NCI-H2171 treated with DMSO at 0.1 percent for 48 hours (cell line): ENCODE data around the gene TBX19.

Experiments
- DNase-seq: peaks from one replicate; lab custom pipeline; 2025; lab: John Stamatoyannopoulos, UW

Gene TBX19

DNA sequence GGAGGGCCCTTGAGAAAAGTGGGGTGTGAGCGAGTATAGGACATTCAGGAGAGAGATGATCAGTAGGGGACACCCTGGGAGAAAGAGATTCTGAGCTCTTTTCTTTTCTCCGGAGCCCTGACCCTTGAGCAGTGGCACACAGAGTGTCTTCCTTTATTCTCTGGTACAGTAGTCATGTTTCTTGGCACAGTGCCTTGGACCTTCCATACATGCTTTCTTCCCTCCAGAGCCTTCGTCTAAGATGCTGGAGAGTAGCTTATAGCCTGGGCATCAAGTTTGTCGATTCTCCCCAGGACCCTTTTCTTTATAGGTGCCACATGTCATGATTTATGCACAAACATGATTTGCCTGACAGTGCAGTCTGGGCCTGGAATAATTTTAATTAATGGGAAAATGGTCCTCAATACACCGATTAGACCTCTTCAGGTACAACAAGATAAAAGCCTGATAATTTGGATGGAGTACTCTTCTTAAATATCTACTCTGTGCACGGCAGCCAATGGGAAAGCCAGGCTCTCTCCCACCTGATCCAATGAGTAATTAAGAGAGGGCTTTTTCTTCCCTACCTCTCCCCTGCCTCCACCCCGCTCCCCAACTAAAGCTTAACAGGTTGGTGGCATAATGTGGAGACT lies at the start of gene TBX19:
Gene TBX19, plus strand, starts transcription at position 582 of the 632 bp plus-strand sequence. CDS start 214 bp downstream, outside the sequence.
- no peak for DNase-seq

DNA sequence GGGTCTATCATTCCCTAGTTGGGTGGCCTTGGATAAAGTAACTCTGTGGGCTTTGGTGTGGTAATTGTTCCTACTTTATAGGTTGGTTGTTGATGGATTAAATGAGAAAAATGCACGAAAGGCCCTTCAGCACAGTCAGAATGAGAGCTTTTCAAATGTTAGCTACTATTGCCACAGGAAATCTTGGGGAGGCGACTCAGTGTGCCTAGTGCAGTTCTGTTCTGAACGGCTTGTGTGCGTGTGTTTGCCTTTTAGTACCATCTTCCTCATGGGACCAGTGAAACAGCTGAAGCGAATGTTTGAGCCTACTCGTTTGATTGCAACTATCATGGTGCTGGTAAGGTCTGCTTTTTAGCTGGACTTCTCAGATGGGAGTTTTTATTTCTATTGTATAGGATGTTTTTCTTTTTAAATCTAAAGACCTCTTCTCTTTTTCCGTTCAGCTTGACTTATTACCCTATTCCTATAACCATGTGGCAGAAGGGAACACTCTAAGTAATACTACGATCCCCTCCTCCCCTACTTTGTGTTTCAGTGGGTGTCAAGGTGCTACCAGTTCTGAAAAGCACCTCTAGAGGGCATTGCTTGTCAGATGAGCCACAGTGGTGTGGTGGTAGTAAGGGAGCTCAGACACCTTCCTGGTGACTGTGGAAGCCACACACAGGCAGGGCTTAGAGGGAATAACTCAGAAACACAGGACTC lies 45.7 kb upstream of the TBX19 start:
- DNase-seq = no peak

DNA sequence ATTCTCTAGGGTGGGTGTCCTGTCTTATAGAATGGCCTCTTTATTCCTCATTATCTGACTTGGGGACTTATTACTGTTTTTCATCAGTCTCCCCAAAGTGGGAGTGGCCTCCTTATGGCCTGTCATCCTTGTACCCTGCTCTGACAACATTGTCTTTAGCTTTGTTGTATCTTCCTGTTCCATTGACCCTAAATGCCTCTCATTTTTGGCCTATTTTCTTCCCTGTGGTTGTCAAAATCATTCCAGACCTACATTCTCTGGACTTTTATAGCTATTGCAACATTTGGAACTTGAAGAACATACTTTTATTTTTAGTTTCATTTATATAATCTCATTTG lies 45.2 kb upstream of the TBX19 start:
- DNase-seq = no peak

DNA sequence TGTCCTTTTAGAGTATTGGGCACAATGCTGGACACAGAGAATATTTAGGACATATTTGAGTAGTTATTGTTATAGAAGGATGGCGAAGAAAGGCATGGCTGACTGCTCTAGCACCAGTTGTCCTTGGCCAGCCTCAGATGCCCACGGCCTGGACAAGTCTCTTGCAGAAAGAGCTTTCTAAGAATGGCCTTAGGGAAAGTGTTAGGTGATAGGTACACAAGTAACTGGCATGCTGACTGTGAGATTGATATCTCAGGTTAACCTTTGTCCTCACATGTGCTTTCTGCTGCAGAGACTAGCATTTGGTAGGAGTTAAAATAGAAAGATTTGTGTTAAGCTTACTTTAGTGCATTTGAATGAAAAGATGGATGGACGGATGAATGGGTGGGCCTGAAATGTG lies 44.7 kb upstream of the TBX19 start:
- DNase-seq = no peak

DNA sequence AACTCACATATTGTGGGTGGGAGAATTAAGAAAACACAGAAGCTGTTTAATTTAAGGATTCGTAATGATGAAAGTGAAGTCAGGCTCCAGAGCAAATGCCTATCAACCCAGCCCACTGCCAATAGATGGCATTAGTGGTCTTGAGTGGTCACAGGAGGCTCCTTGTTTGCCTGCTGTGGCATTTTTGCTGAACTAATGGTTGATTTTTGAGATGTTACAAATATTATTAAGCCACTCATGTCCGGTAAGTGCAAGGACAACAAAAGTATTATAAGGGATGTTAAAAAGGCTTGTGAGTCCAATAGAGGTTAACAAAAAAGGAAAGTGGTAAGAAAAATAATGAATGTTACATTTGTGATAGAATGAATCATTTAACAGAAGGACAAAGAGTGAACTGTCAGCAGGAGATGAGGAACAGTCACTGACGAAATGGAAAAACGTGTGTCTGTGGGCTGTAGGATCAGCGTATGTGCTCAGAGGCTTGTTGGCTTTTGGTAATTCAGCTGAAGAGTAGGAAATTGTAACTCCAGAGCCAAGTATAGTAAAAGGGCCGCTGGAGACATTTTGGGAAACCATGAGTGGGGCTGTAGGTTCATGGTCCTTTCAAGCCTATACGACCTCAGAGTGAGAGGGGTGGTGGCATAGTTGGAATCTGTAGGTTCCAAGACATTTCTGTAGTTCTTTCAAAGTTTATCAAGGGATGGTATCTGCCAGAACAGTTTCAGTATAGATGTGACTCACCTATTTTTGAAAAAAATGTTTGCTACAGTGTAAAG lies 43.7 kb upstream of the TBX19 start:
- DNase-seq = no peak

DNA sequence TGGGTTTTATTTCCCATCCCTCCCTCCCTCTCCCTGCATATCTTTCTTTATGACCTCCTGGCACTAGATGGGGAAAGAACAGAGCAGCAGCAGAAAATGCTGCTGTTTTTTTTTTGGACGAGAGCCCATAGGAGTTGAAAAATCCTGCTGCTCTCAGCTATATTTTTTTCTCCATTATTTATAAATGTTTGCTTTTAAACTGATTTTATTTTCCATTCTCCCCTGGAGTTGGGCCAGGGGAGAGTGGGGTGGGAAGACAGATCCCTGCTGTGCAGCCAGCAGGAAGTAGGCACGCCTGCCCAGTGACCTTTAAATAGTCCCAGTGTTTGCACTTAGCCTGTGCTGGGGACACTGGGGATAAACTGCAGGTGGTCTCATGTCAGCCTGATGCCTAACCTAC lies 37.5 kb upstream of the TBX19 start:
- DNase-seq = no peak

DNA sequence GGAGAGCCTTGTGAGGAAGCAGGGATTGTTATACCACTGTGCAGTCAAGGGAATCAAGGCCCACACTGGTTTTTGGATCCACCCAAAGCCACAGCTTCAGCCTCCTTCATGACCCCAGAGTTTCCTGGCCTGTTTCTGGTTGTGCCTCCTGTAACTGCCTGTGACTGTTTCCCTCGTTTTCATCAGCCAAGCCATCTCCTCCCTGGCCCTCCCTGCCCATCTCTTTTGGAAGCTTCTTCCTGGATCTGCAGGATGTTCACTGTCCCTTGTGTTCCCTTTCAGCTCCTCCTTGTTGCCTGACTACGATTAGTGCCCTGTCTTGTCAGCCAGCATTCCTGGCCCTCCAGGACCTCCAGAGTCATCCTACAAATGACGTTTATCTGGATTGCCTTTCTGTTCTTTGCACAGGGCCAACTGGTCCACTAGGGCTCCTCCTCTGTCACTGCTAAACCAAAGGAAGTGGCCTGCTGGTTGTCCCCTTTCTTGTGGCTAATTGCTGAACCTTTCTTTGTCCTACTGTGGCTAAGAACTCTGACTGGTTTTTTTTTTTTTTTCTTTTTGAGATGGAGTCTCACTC lies 37.0 kb upstream of the TBX19 start:
- no peak for DNase-seq

DNA sequence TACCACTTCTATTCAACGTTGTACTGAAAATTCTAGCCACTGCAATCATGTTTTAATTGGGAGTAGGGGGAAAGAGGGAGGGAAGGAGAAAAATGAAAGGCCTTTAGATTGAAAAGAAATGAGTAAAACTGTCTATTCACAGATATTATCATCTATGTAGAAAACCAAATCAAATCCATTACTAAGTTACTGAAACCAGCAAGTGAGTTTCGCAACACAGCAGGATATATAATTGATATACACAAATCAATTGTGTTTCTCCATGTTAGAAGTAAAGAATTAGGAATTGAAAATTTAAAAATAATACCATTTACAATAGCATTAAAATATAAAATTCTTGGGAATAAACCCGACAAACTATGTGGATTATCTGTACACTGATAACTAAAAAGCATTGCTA lies 35.6 kb upstream of the TBX19 start:
- no peak for DNase-seq

DNA sequence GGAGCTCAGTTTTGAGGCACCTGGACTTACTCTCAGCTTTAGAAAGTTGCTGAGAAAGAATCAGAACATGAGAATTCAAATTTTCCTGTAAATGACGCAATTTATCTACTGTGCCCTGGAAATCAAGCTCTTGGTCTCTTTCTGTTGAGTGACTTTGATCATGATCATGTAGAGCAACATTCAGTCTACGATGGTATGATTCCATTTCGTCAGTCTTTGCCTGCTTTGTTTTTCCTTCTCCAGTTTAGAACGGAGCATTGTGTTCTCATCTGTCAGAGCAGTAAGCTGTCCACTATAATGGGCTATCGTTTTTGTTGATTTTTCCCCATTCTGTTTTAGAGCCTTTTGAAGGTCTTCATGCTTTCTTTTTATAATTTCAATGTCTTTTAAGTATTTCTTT lies 34.2 kb upstream of the TBX19 start:
- no peak for DNase-seq

DNA sequence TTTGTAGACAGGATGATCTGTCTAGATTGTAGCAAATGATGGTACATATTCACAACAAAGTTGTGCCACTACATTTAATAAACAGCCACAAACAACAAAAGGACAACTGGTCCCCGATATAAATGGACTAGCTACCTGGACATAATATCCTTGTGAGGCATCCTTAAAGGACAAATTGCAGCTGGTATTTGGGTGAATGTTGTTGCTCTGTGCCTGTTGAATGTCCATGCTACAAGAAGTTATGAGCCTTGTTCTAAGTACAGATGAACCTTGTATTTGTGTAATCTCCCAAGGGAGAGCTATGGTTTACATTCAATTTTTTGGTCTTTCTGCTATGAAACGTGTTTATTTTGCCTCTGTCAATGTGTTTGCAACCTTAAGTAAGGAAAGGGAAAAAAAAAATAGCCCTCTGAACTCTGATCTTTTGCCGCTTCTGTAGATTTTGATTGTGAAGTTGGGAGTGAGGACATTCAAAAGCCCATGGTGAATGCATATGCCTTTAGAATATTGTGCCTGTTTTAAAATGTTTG lies 28.4 kb upstream of the TBX19 start:
- DNase-seq = no peak

DNA sequence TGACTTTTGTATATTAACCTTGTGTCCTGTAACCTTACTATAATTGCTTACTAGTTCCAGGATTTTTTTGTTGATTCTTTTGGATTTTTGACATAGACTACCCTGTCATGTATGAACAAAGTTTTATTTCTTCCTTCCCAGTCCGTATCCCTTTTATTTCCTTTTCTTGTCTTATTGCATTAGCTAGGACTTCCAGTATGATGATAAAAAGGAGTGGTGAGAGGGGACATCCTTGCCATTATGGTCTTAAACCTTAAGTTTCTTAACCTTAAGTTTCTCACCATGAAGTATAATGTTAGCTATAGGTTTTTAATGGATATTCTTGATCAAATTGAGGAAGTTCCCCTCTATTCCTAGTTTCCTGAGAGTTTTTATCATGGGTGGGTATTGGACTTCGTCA lies 24.5 kb upstream of the TBX19 start:
- no peak for DNase-seq

DNA sequence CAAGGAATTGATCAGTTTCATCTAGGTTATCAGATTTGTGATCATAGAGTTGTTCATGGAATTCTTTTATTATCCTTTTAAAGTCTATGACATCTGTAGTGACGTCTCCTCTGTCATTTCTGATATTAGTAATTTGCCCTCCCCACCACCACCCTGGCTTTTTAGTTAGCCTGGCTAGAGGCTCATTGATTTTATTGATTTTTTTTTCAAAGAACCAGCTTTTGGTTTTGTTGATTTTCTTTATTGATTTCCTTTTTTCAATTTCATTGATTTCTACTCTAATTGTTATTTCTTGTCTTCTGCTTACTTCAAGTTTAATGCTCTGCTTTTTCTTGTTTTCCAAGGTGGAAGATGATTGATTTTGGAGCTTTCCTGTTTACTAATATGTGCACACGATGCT lies 23.3 kb upstream of the TBX19 start:
- DNase-seq = no peak

DNA sequence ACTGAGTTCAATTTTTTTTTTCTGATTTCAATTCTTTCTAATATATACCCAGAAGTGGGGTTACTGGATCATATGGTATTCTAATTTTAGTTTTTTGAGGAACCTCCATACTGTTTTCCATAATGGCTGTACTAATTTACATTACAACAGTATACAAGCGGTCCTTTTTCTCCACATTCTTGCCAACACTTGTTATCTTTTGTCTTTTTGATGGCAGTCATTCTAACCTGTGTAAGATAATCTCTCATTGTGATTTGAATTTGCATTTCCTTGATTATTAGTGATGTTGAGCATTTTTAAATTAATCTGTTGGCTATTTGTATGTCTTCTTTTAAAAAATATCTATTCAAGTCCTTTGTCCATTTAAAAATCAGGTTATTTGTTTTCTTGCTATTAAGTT lies 21.1 kb upstream of the TBX19 start:
- no peak for DNase-seq

DNA sequence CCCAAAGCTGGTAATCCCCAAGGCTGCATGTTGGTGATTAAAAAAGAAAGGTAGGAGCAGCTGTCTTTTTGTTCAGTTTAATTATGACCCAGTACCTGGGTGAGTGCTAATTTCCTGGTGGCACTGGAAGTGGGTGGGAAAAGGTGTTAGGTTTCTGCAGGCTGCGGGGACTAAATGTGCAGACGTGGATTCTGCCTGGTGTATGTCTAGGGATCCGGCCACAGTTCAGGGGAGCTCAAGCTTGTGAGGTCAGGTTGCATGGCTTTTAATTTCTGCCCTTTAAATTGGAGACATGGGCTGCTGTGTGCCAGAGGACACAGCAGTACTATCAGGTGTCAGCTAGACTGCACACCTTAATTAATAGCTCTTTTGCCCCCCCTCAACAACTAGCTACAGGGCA lies 20.3 kb upstream of the TBX19 start:
- peak; percentile 63 for DNase-seq

DNA sequence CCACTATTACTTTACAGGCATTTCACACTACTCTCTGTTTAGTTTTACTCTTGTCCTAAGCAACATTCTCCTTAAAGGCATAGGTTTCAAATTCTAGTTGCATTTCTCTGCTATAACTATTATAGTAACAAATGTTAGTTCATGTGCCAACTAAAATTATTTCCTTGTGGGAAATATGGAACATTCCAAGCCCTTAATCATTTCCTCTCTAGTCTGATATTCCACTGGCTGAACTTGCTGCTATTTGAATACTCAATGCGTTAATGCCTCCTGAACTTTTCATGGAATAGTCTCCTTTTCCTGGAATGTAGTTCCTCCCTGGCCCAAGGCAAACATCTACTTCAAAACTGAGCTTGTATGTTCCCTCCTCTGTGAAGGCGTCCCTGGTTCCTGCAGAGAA lies 19.3 kb upstream of the TBX19 start:
- DNase-seq = no peak

DNA sequence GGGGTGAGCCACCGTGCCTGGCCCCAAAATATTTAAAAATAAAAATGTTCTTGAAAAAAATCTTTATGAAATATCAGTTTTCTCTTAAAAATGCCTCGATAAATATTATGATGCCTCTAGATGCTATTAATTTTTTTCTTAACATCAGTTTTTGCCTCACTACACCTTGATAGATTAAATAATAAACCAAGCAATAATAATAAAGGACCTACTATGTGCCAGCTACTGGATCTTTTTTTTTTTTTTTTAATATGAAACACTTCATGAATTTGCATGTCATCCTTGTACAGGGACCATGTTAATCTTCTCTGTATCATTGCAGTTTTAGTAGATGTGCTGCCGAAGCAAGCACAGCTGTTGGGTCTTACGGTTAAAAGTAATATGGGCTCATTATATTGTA lies 17.5 kb upstream of the TBX19 start:
- no peak for DNase-seq

DNA sequence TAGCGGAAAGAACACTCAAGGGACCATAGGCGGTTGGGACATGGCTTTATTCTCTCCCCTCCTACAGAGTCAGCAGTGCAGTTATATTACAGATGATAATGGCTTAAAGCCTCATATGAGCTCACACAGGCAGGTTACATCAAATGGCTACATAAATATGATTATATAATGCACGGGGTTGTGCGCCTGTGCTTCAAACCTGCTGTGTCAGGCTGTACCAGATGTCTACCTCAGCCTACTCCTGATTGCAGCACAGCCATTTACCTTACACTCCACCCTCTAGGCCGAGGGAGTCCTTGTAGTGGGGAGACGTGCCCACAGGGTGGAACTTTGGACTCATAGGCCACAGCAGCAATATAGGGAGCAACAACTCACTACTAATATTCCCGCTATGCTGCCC lies 16.4 kb upstream of the TBX19 start:
- no peak for DNase-seq

DNA sequence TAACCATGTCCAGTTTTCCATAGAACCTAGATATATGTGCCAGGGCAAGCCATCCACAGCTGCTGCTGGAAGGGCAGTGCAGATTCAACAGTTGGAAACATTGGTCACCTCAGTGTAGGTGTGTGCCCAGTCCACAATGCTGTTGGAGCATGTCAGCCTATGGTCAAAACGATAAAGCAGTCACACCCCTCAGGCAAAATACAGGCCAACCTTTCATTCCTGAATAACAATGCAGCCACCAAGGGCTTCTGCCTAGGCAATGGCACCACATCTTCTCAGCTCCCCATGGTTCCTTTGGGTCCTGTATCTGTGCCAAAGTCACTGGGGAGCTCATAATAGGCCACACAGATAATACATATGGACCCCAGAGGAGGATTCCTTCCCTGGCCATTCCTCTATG lies 15.1 kb upstream of the TBX19 start:
- DNase-seq = no peak

DNA sequence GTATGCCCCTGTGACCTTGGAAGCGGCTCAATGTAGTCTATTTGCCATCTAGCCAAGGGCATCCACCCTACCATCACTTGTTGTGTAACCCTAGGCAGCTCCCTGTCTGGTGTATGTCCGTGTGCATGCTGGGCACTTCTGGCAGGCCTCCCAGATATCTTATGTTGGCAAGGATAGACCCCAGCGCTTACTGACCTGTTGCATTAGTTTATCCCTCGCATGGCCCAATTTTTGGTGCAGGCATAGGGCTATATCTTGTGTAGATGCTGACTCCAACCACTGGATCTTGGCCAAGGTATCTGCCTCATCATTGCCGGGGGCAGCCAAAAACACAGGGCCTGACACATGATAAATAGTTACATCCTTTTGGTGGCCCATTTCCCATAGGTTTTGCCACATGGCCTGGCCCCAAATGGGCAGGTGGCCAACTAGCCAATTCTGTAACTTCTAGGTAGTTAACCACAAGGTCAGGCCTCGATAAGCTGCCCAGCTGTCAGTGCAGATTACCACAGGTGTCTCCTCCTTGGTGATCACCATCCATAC lies 14.0 kb upstream of the TBX19 start:
- no peak for DNase-seq

DNA sequence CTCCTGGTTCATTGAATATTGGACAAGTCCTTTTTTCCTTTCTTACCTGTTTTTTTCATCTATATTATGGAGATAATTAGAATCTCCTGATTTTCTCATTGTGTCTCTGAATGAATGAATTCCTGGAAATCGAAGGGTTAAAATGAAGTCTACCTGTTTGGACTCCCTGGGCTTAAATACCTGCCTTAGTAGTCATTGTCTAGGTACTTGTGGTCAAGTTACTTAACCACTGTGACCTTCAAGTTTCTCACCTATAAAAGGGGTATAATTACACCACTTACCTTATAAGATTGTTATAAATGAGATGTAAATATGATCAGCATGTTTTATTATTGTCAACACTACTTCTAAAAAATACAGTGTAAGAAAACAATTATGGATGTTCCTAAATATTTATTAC lies 9.0 kb upstream of the TBX19 start:
- DNase-seq = no peak

DNA sequence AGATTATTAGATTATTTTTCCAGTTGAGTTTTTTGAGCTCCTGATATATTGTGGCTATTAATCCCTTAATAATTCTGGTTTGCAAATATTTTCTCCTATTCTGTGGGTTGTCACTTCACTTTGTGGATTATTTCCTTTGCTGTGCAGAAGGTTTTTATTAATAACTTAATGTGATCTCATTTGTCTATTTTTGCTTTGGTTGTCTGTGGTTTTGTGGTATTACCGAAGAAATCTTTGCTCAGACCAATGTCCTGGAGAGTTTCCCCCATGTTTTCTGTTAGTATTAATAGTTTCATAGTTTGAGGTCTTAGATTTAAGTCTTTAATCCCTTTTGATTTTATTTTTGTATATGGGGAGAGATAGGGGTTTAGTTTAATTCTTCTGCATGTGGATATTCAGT lies 7.1 kb upstream of the TBX19 start:
- no peak for DNase-seq

DNA sequence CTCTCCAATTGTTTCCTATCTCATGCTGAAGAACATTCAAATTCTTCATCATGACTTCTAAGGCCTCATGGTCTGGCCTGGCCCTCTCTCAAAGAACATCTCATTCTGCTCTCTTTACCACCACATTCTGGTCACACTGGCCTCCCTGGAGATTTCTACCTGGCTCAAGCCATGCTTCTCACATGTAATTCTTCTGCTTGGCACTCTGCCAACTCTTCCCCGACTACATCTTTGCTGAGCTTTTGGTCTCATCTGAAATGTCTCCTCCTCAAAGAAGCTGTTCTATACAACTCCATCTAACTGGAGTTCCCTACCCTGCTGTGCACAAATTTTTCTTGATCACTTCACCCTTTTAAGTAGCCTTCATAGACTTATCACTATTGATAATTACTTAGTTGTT lies 1.4 kb upstream of the TBX19 start:
- DNase-seq = peak; percentile 26
